DND-41 (cell line): ENCODE results near the gene COL6A3.

ENCODE experiments used
- CTCF ChIP-seq: IDR thresholded peaks from 2 replicates; pipeline ENCODE4 v1.5.1; 2012; ENCODE audit warnings: borderline replicate concordance, low read length, moderate library complexity, mild to moderate bottlenecking; ENCODE audit not compliant: poor library complexity, severe bottlenecking; ENCODE audit errors: extremely low read depth
- EZH2 ChIP-seq: IDR thresholded peaks from 3 replicates; pipeline ENCODE4 v1.6.1; 2012; ENCODE audit warnings: borderline replicate concordance, low read depth, mild to moderate bottlenecking, moderate library complexity, low read length, inconsistent platforms; ENCODE audit not compliant: severe bottlenecking

- no peak for TF ChIP-seq CTCF
- no peak for TF ChIP-seq EZH2
Measured at GRCh38 chr2:237359518-237359840, 54.5 kb downstream of the COL6A3 start.
